HEK293 (cell line): ENCODE data around the gene DGAT2L6.
A peak's percentile ranks its signal among the peaks of the same experiment; 100 is the strongest.

ENCODE experiments used
- CTCF ChIA-PET: fragments of 350-600 bp; formaldehyde crosslinking; extraction: SDS; loops from one replicate; lab custom pipeline; 2021; ENCODE audit warnings: antibody characterized with exemption; lab: Yijun Ruan, JAX
- POLR2A ChIA-PET: fragments of 300-600 bp; formaldehyde crosslinking; extraction: SDS; loops from one replicate; lab custom pipeline; 2020; ENCODE audit warnings: antibody characterized with exemption, inconsistent platforms; lab: Yijun Ruan, JAX
- H3K27ac ChIP-seq: fragments of 200-500 bp; sonication (Bioruptor generic); 2 replicates; pipeline ENCODE4 v1.5.1; 2014; ENCODE audit warnings: low read depth, low read length, control low read depth, inconsistent platforms; ENCODE audit errors: extremely low read depth
- H3K36me3 ChIP-seq, 2 experiments: fragments of 200-500 bp in 1 of 2; sonication (Bioruptor generic) in 1 of 2; 1 replicate in 1 of 2; 2 replicates in 1 of 2; pipeline ENCODE4 v1.5.1; 2014 to 2017; ENCODE audit warnings: inconsistent platforms in 2 of 2, low read length in 2 of 2; ENCODE audit not compliant: control insufficient read depth in 2 of 2, insufficient read depth in 1 of 2
- H3K4me1 ChIP-seq: fragments of 200-500 bp; sonication (Bioruptor generic); 2 replicates; pipeline ENCODE4 v1.5.1; 2014; ENCODE audit warnings: mild to moderate bottlenecking, low read length, inconsistent platforms; ENCODE audit not compliant: control insufficient read depth, insufficient read depth
- H3K4me3 ChIP-seq: 2 replicates; pipeline ENCODE4 v1.5.1; 2011; ENCODE audit warnings: low read depth, mild to moderate bottlenecking, control low read depth, low read length, moderate library complexity
- H3K9me3 ChIP-seq: fragments of 200-500 bp; sonication (Bioruptor generic); 2 replicates; pipeline ENCODE4 v1.5.1; 2014; ENCODE audit warnings: low read depth, low read length, inconsistent platforms; ENCODE audit not compliant: control insufficient read depth, insufficient read depth
- GLIS2 ChIP-seq: fragments of 450-650 bp; formaldehyde crosslinking; IDR thresholded peaks from 2 replicates; pipeline ENCODE4 v1.5.1; 2016; ENCODE audit warnings: missing biosample characterization, missing genetic modification characterization
- INSM2 ChIP-seq: fragments of 450-650 bp; formaldehyde crosslinking; IDR thresholded peaks from 2 replicates; pipeline ENCODE4 v1.5.1; 2016; ENCODE audit warnings: missing biosample characterization, missing genetic modification characterization
- KLF9 ChIP-seq: fragments of 450-650 bp; formaldehyde crosslinking; IDR thresholded peaks from 2 replicates; pipeline ENCODE4 v1.5.1; 2016; ENCODE audit warnings: missing biosample characterization, missing genetic modification characterization, low read depth
- OSR2 ChIP-seq: fragments of 450-650 bp; formaldehyde crosslinking; IDR thresholded peaks from 2 replicates; pipeline ENCODE4 v1.5.1; 2016; ENCODE audit warnings: missing biosample characterization, missing genetic modification characterization
- YY1 ChIP-seq: fragments of 450-650 bp; formaldehyde crosslinking; IDR thresholded peaks from 2 replicates; pipeline ENCODE4 v1.5.1; 2018; ENCODE audit warnings: missing biosample characterization, missing genetic modification characterization
- YY2 ChIP-seq: fragments of 450-650 bp; formaldehyde crosslinking; IDR thresholded peaks from 2 replicates; pipeline ENCODE4 v1.5.1; 2016; ENCODE audit warnings: missing biosample characterization, missing genetic modification characterization
- ZBTB17 ChIP-seq: fragments of 450-650 bp; formaldehyde crosslinking; IDR thresholded peaks from 2 replicates; pipeline ENCODE4 v1.5.1; 2016; ENCODE audit warnings: missing biosample characterization, missing genetic modification characterization
- ZBTB20 ChIP-seq: fragments of 450-650 bp; formaldehyde crosslinking; IDR thresholded peaks from 2 replicates; pipeline ENCODE4 v1.5.1; 2016; ENCODE audit warnings: missing biosample characterization, missing genetic modification characterization
- ZBTB26 ChIP-seq: fragments of 450-650 bp; formaldehyde crosslinking; optimal IDR thresholded peaks from 2 replicates; pipeline ENCODE3; 2016; ENCODE audit warnings: missing biosample characterization, mild to moderate bottlenecking, missing genetic modification characterization
- ZBTB48 ChIP-seq: fragments of 450-650 bp; formaldehyde crosslinking; IDR thresholded peaks from 2 replicates; pipeline ENCODE4 v1.5.1; 2016; ENCODE audit warnings: missing biosample characterization, missing genetic modification characterization
- ZBTB8A ChIP-seq: fragments of 450-650 bp; formaldehyde crosslinking; IDR thresholded peaks from 2 replicates; pipeline ENCODE4 v1.5.1; 2016; ENCODE audit warnings: missing biosample characterization, missing genetic modification characterization
- ZNF114 ChIP-seq: fragments of 450-650 bp; formaldehyde crosslinking; IDR thresholded peaks from 2 replicates; pipeline ENCODE4 v1.5.0; 2017; ENCODE audit warnings: missing biosample characterization, missing genetic modification characterization
- ZNF155 ChIP-seq: fragments of 450-650 bp; formaldehyde crosslinking; IDR thresholded peaks from 2 replicates; pipeline ENCODE4 v1.5.1; 2016; ENCODE audit warnings: missing biosample characterization, missing genetic modification characterization
- ZNF157 ChIP-seq: fragments of 450-650 bp; formaldehyde crosslinking; IDR thresholded peaks from 2 replicates; pipeline ENCODE4 v1.5.1; 2016; ENCODE audit warnings: missing biosample characterization, missing genetic modification characterization
- ZNF16 ChIP-seq: fragments of 450-650 bp; formaldehyde crosslinking; IDR thresholded peaks from 2 replicates; pipeline ENCODE4 v1.5.1; 2016; ENCODE audit warnings: low read depth, missing biosample characterization, missing genetic modification characterization
- ZNF174 ChIP-seq: fragments of 450-650 bp; formaldehyde crosslinking; IDR thresholded peaks from 2 replicates; pipeline ENCODE4 v1.5.0; 2017; ENCODE audit warnings: missing biosample characterization, mild to moderate bottlenecking, missing genetic modification characterization
- ZNF223 ChIP-seq: fragments of 450-650 bp; formaldehyde crosslinking; IDR thresholded peaks from 2 replicates; pipeline ENCODE4 v1.5.1; 2016; ENCODE audit warnings: missing biosample characterization, missing genetic modification characterization
- ZNF324 ChIP-seq: fragments of 450-650 bp; formaldehyde crosslinking; IDR thresholded peaks from 2 replicates; pipeline ENCODE4 v1.5.1; 2016; ENCODE audit warnings: missing biosample characterization, missing genetic modification characterization
- ZNF335 ChIP-seq: fragments of 450-650 bp; formaldehyde crosslinking; conservative IDR thresholded peaks from 2 replicates; pipeline ENCODE4 v1.5.1; 2016; ENCODE audit warnings: missing biosample characterization, missing genetic modification characterization
- ZNF350 ChIP-seq: fragments of 450-650 bp; formaldehyde crosslinking; IDR thresholded peaks from 2 replicates; pipeline ENCODE4 v1.5.0; 2017; ENCODE audit warnings: missing biosample characterization, mild to moderate bottlenecking, missing genetic modification characterization
- ZNF529 ChIP-seq: fragments of 450-650 bp; formaldehyde crosslinking; IDR thresholded peaks from 2 replicates; pipeline ENCODE4 v1.5.1; 2017; ENCODE audit warnings: missing genetic modification characterization, missing biosample characterization; ENCODE audit not compliant: insufficient replicate concordance
- ZNF561 ChIP-seq: fragments of 450-650 bp; IDR thresholded peaks from 2 replicates; pipeline ENCODE4 v1.5.1; 2018; ENCODE audit warnings: missing biosample characterization, missing genetic modification characterization, borderline replicate concordance
- ZNF610 ChIP-seq: fragments of 450-650 bp; formaldehyde crosslinking; IDR thresholded peaks from 2 replicates; pipeline ENCODE4 v1.5.1; 2016; ENCODE audit warnings: missing biosample characterization, missing genetic modification characterization, borderline replicate concordance
- ZNF629 ChIP-seq: fragments of 450-650 bp; formaldehyde crosslinking; IDR thresholded peaks from 2 replicates; pipeline ENCODE4 v1.5.1; 2017; ENCODE audit warnings: missing biosample characterization, missing genetic modification characterization
- ZNF837 ChIP-seq: fragments of 450-650 bp; formaldehyde crosslinking; IDR thresholded peaks from 2 replicates; pipeline ENCODE4 v1.5.1; 2016; ENCODE audit warnings: missing biosample characterization, missing genetic modification characterization
- ZSCAN30 ChIP-seq: fragments of 450-650 bp; IDR thresholded peaks from 2 replicates; pipeline ENCODE4 v1.5.1; 2018; ENCODE audit warnings: missing biosample characterization, mild to moderate bottlenecking, missing genetic modification characterization, moderate library complexity
- TF ChIP-seq, protein P1 (sequence below): fragments of 450-650 bp; formaldehyde crosslinking; IDR thresholded peaks from 2 replicates; pipeline ENCODE4 v1.5.1; 2016; ENCODE audit warnings: missing biosample characterization, missing genetic modification characterization

The DGAT2L6 gene

GRCh38 chrX:70129816-70130215 lies 47.5 kb upstream of the DGAT2L6 start:
- CTCF ChIA-PET: interaction anchor here (0.5 to 1.4 kb wide), 5 partner anchors 34 to 245 kb away, joined by 3 read pairs; partner anchors contain the start of gene P2RY4

DNA sequence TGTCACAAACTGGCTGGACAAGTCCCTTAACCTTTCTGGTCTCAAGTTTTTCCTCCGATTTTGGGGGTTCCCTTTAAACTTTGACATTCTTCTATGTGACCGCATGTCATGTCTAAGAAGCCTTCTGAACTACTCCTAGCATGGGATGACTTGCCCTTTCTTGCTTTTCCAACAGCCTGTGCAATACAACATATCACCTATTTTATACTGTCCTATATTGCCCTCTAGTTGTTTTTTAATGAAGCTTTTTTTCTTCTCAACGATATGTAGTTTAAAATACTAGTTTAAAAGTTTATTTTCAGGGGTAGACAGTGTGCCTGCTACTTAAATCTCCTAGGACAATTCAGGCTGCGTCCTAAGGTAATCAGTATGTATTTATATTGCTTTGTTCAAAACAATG lies 45.1 kb upstream of the DGAT2L6 start:
- POLR2A ChIA-PET: interaction anchor here (1.4 kb wide), 1 partner anchor 159 kb away, joined by 3 read pairs; no protein-coding TSS in a partner anchor
- CTCF ChIA-PET: interaction anchor here (0.6 to 3.1 kb wide), 17 partner anchors 11 to 639 kb away, joined by 3 to 18 read pairs (median 4); partner anchors contain the start of genes KIF4A and PDZD11
- Histone ChIP-seq H3K4me3 (no peak overlapping the region), H3K27ac (no peak overlapping the region), H3K4me1 (no peaks in the 10 kb centered on the region; the same call in 1 of the 2 replicates), H3K9me3 (no peaks in the 10 kb centered on the region), H3K36me3 (peaks cover 4 to 23% of the 10 kb centered on the region in 2 experiments; a peak in 1 of 3 replicates)
- TF ChIP-seq ZNF157 (tag by site-specific recombination): no peak
- no peak for TF ChIP-seq ZNF16
- TF ChIP-seq ZBTB26 (tag by site-specific recombination): no peak
- no peak for TF ChIP-seq YY2 (tag by site-specific recombination)
- TF ChIP-seq ZBTB17 (tag by site-specific recombination): no peak
- TF ChIP-seq ZNF529 (tag by site-specific recombination): no peak
- no peak for TF ChIP-seq YY1 (tag by site-specific recombination)
- TF ChIP-seq KLF9: no peak
- no peak for TF ChIP-seq ZNF114 (tag by site-specific recombination)
- no peak for TF ChIP-seq ZNF610
- TF ChIP-seq ZNF629 (tag by site-specific recombination): no peak
- no peak for TF ChIP-seq ZNF335 (tag by site-specific recombination)
- no peak for TF ChIP-seq ZNF837 (tag by site-specific recombination)
- no peak for TF ChIP-seq ZSCAN30
- no peak for TF ChIP-seq OSR2 (tag by site-specific recombination)

More at GRCh38 chrX:70129816-70130215, 47.5 kb upstream of the DGAT2L6 start:
- Histone ChIP-seq H3K4me1 (no peaks in the 10 kb centered on the region; the same call in 1 of the 2 replicates), H3K27ac (no peak overlapping the region), H3K4me3 (no peak overlapping the region), H3K9me3 (no peaks in the 10 kb centered on the region; the same call in 1 of the 2 replicates), H3K36me3 (peaks cover 0 to 3% of the 10 kb centered on the region in 2 experiments; a peak in 1 of 3 replicates)
- TF ChIP-seq ZNF155 (tag by site-specific recombination): no peak
- no peak for TF ChIP-seq GLIS2 (tag by site-specific recombination)
- TF ChIP-seq ZNF324 (tag by site-specific recombination): no peak
- POLR2A ChIA-PET: no interaction called here

GRCh38 chrX:70132877-70133302 lies 44.4 kb upstream of the DGAT2L6 start:
- Histone ChIP-seq H3K4me3 (peak overlapping the region; percentile 61), H3K4me1 (no peaks in the 10 kb centered on the region; the same call in 1 of the 2 replicates), H3K36me3 (peaks cover 7 to 25% of the 10 kb centered on the region in 2 experiments; a peak in 2 of 3 replicates), H3K9me3 (no peaks in the 10 kb centered on the region), H3K27ac (no peak overlapping the region; the same call in 1 of the 2 replicates)
- CTCF ChIA-PET: interaction anchor here (0.5 to 3.1 kb wide), 38 partner anchors 10 to 1371 kb away, joined by 3 to 18 read pairs (median 3); partner anchors contain the start of genes EDA, KIF4A, P2RY4 and PDZD11
- POLR2A ChIA-PET: interaction anchor here (0.6 to 1.6 kb wide), 9 partner anchors 9 to 1304 kb away, joined by 3 to 18 read pairs (median 4); partner anchors contain the start of genes EFNB1, GDPD2, KIF4A and PDZD11
- TF ChIP-seq ZBTB48 (tag by site-specific recombination) (no peak), ZNF561 (no peak), ZNF335 (tag by site-specific recombination) (peak; percentile 28; the same call in 1 of the 2 replicates), ZBTB20 (tag by site-specific recombination) (0 out of 2 replicates have a peak, but pooled peaks have one; percentile 44), INSM2 (no peak), ZNF350 (tag by site-specific recombination) (no peak), ZNF174 (tag by site-specific recombination) (no peak), ZNF223 (tag by site-specific recombination) (no peak), ZBTB8A (tag by site-specific recombination) (peak; percentile 18; the same call in 1 of the 2 replicates)
- TF ChIP-seq, protein P1, sequence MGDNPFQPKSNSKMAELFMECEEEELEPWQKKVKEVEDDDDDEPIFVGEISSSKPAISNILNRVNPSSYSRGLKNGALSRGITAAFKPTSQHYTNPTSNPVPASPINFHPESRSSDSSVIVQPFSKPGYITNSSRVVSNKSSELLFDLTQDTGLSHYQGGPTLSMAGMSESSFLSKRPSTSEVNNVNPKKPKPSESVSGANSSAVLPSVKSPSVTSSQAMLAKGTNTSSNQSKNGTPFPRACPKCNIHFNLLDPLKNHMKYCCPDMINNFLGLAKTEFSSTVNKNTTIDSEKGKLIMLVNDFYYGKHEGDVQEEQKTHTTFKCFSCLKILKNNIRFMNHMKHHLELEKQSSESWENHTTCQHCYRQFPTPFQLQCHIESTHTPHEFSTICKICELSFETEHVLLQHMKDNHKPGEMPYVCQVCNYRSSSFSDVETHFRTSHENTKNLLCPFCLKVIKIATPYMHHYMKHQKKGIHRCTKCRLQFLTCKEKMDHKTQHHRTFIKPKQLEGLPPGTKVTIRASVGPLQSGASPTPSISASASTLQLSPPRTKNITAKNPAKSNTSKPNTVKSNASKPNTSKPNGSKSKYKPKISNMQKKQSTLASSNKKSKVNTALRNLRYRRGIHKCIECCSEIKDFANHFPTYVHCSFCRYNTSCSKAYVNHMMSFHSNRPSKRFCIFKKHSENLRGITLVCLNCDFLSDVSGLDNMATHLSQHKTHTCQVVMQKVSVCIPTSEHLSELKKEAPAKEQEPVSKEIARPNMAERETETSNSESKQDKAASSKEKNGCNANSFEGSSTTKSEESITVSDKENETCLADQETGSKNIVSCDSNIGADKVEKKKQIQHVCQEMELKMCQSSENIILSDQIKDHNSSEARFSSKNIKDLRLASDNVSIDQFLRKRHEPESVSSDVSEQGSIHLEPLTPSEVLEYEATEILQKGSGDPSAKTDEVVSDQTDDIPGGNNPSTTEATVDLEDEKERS (tag by site-specific recombination): 0 out of 2 replicates have a peak, but pooled peaks have one; percentile 20
